K562 (cell line): ENCODE data around the gene SEZ6. TPM values are rescaled to one million over a fixed set of nuclear protein-coding genes. Genes with fewer than 3 reads are reported as not detected.

Source experiments
- ADNP ChIP-seq: fragments of 200-800 bp; sonication (Bioruptor generic); IDR thresholded peaks from 2 replicates; pipeline ENCODE4 v1.6.1; 2016; ENCODE audit warnings: missing genetic modification characterization, missing compliant biosample characterization
- CREBBP ChIP-seq: IDR thresholded peaks from one replicate; pipeline ENCODE4 v1.6.1; 2012; ENCODE audit warnings: low read depth, mild to moderate bottlenecking, control low read depth, inconsistent platforms, low read length
- CREM ChIP-seq: IDR thresholded peaks from 2 replicates; pipeline ENCODE4 v1.6.1; 2014; ENCODE audit warnings: antibody characterized with exemption, low read depth
- EGR1 ChIP-seq: fragments of 450-650 bp; conservative IDR thresholded peaks from 2 replicates; pipeline ENCODE4 v1.6.1; 2017; ENCODE audit warnings: mild to moderate bottlenecking
- FIP1L1 ChIP-seq: fragments of 200-400 bp; formaldehyde crosslinking; IDR thresholded peaks from 2 replicates; pipeline ENCODE4 v1.6.1; 2018; ENCODE audit warnings: mild to moderate bottlenecking, low read depth, low read length; ENCODE audit not compliant: poor library complexity, severe bottlenecking
- FOXA3 ChIP-seq, 2 experiments: fragments of 450-650 bp in 1 of 2; sonication (generic) in 1 of 2; formaldehyde crosslinking; IDR thresholded peaks in 1 of 2; conservative IDR thresholded peaks in 1 of 2; 2 replicates each; pipeline versions ENCODE4 v1.4.0 to v1.8.0; 2020 to 2022; ENCODE audit warnings: mild to moderate bottlenecking in 2 of 2, missing genetic modification reagents in 1 of 2
- FOXK2 ChIP-seq, 2 experiments: fragments of 450-650 bp; IDR thresholded peaks in 1 of 2; conservative IDR thresholded peaks in 1 of 2; 2 replicates each; pipeline ENCODE4 v1.6.1; 2016; ENCODE audit warnings: low read depth in 2 of 2, mild to moderate bottlenecking in 1 of 2
- FUS ChIP-seq: fragments of 200-400 bp; formaldehyde crosslinking; optimal IDR thresholded peaks from 2 replicates; pipeline ENCODE3; 2017; ENCODE audit warnings: low read depth, low read length
- HNRNPLL ChIP-seq: fragments of 200-400 bp; formaldehyde crosslinking; IDR thresholded peaks from 2 replicates; pipeline ENCODE4 v1.6.1; 2017; ENCODE audit warnings: low read length, low read depth, mild to moderate bottlenecking; ENCODE audit not compliant: poor library complexity, severe bottlenecking
- HOXB6 ChIP-seq: fragments of 250-450 bp; sonication (Bioruptor Pico); IDR thresholded peaks from 2 replicates; pipeline ENCODE4 v1.5.1; 2022; ENCODE audit warnings: mild to moderate bottlenecking, borderline replicate concordance
- KLF6 ChIP-seq: fragments of 250-450 bp; sonication (Bioruptor Pico); IDR thresholded peaks from 2 replicates; pipeline ENCODE4 v1.4.0; 2020; ENCODE audit warnings: mild to moderate bottlenecking, moderate library complexity, borderline replicate concordance
- NR1H2 ChIP-seq: sonication (generic); formaldehyde crosslinking; IDR thresholded peaks from 2 replicates; pipeline ENCODE4 v1.4.0; 2020; ENCODE audit warnings: mild to moderate bottlenecking, missing genetic modification reagents
- PHF21A ChIP-seq: fragments of 450-650 bp; IDR thresholded peaks from 2 replicates; pipeline ENCODE4 v1.6.1; 2017; ENCODE audit warnings: low read depth, borderline replicate concordance
- POLR2AphosphoS5 ChIP-seq: IDR thresholded peaks from 2 replicates; pipeline ENCODE4 v1.6.1; 2011; ENCODE audit warnings: mild to moderate bottlenecking, low read depth, low read length, moderate library complexity; ENCODE audit not compliant: control insufficient read depth, insufficient read depth
- PTRF ChIP-seq: fragments of 450-650 bp; IDR thresholded peaks from 2 replicates; pipeline ENCODE4 v1.6.1; 2016; ENCODE audit warnings: mild to moderate bottlenecking, missing genetic modification characterization, missing compliant biosample characterization
- SRSF3 ChIP-seq: fragments of 200-400 bp; formaldehyde crosslinking; IDR thresholded peaks from 2 replicates; pipeline ENCODE4 v1.6.1; 2016; ENCODE audit warnings: mild to moderate bottlenecking, low read length, moderate library complexity; ENCODE audit not compliant: insufficient read depth
- ZBTB8A ChIP-seq: fragments of 450-650 bp; IDR thresholded peaks from 2 replicates; pipeline ENCODE4 v1.6.1; 2018; ENCODE audit warnings: mild to moderate bottlenecking, moderate library complexity; ENCODE audit not compliant: partially characterized antibody
- ZNF175 ChIP-seq: fragments of 200-800 bp; sonication (Bioruptor generic); IDR thresholded peaks from 2 replicates; pipeline ENCODE4 v1.6.1; 2016; ENCODE audit warnings: low read depth, mild to moderate bottlenecking, missing genetic modification characterization, missing compliant biosample characterization
- ZNF217 ChIP-seq: sonication (generic); formaldehyde crosslinking; IDR thresholded peaks from 2 replicates; pipeline ENCODE4 v1.8.0; 2022; ENCODE audit warnings: mild to moderate bottlenecking, missing genetic modification reagents
- ZNF41 ChIP-seq: fragments of 250-450 bp; sonication (Bioruptor Pico); conservative IDR thresholded peaks from 2 replicates; pipeline ENCODE4 v1.4.0; 2020; ENCODE audit warnings: mild to moderate bottlenecking
- ZNF586 ChIP-seq: fragments of 450-650 bp; formaldehyde crosslinking; conservative IDR thresholded peaks from 2 replicates; pipeline ENCODE4 v1.4.0; 2020; ENCODE audit warnings: mild to moderate bottlenecking, moderate library complexity
- polyA plus RNA-seq, 8 experiments: library from polyadenylated mRNA; depleted of rRNA in 4 of 8; stranded (reverse) in 5 of 8; unstranded in 3 of 8; fragments of >200 nt; fragmentation: Nextera tagmentation in 2 of 8; fragmentation: Illumina TruSeq in 1 of 8; extraction: Ambion mirVana in 2 of 8; extraction: Trizol in 1 of 8; gene quantifications; 2 replicates each; pipeline versions ENCODE4 v1.2.1 to v1.2.3, GENCODE V29; 2011 to 2014; ENCODE audit warnings: inconsistent platforms in 1 of 8, missing spikeins in 1 of 8
- total RNA-seq, 7 experiments: library from RNA; depleted of rRNA in 6 of 7; stranded (reverse); fragments of >200 nt in 6 of 7; fragmentation: Illumina TruSeq in 2 of 7; extraction: Trizol in 2 of 7; gene quantifications; 2 replicates each; pipeline versions ENCODE4 v1.2.1 to v1.2.3, GENCODE V29; 2011 to 2021; ENCODE audit warnings: low replicate concordance in 1 of 7
- TF ChIP-seq, protein P1 (sequence below): fragments of 250-450 bp; sonication (Bioruptor Pico); IDR thresholded peaks from 2 replicates; pipeline ENCODE4 v1.5.0; 2021
- TF ChIP-seq, protein P2 (sequence below): fragments of 250-450 bp; sonication (Bioruptor Pico); IDR thresholded peaks from 2 replicates; pipeline ENCODE4 v1.5.0; 2021; ENCODE audit warnings: mild to moderate bottlenecking, moderate library complexity
- TF ChIP-seq, protein P3 (sequence below): fragments of 450-650 bp; conservative IDR thresholded peaks from 2 replicates; pipeline ENCODE4 v1.6.1; 2016; ENCODE audit warnings: missing genetic modification characterization, low read depth, mild to moderate bottlenecking, missing compliant biosample characterization, moderate library complexity

SEZ6 gene
- total and polyA plus RNA-seq, 9 of the 15 experiments (the other 6 are each of a cell fraction or from before 2014, with no cell fraction given), result not detected

DNA sequence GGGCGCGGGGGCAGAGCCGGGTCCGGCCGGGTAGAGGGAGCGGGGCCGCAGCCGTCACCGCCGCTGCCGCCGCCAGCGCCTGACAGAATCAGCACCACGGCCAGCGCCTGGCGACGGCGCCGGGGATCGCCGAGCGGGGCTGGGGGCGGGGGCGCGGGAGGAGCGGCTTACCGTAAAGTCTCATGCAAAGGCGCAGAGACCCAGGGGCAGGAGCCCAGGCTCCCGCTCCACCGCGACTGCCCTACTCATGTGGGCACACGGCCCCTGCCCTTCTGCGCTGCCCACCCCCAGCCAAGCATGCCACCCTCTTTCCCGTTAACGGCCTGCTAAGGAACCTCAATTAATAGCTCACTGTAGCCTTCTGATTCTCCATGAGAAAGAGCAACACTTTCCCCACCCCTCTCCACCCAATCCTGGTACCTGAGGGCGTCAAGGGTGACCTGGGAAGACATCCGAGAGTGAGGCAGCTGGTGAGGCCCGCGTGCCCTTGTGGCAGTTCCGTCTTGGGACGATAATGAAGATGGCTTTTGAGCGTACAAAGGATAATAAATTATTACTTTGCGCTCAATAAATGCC, at the start of gene SEZ6 (continued):
- TF ChIP-seq, protein P1, sequence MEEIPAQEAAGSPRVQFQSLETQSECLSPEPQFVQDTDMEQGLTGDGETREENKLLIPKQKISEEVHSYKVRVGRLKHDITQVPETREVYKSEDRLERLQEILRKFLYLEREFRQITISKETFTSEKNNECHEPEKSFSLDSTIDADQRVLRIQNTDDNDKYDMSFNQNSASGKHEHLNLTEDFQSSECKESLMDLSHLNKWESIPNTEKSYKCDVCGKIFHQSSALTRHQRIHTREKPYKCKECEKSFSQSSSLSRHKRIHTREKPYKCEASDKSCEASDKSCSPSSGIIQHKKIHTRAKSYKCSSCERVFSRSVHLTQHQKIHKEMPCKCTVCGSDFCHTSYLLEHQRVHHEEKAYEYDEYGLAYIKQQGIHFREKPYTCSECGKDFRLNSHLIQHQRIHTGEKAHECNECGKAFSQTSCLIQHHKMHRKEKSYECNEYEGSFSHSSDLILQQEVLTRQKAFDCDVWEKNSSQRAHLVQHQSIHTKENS (CRISPR knock-in tag), result no peak
- TF ChIP-seq HNRNPLL (no peak), FOXA3 (CRISPR knock-in tag; conservative IDR thresholded peaks at IDR 0.05 in 1 of 2, IDR thresholded peaks at IDR 0.05 in 1 of 2) (no peak), PTRF (no peak), PHF21A (no peak), ADNP (tag) (no peak), CREM (peak; percentile 83), ZBTB8A (no peak), FOXK2 (conservative IDR thresholded peaks at IDR 0.05 in 1 of 2, IDR thresholded peaks at IDR 0.05 in 1 of 2; ENCODE audit: low read depth in 2 of 2) (no peak), HOXB6 (CRISPR knock-in tag) (no peak), CREBBP (no peak), FUS (no peak), KLF6 (CRISPR knock-in tag) (no peak), ZNF586 (CRISPR knock-in tag) (no peak), ZNF217 (CRISPR knock-in tag) (no peak), EGR1 (peak; percentile 63), POLR2AphosphoS5 (no peak), ZNF175 (CRISPR knock-in tag) (no peak), NR1H2 (CRISPR knock-in tag) (no peak), FIP1L1 (no peak), ZNF41 (CRISPR knock-in tag) (no peak), SRSF3 (no peak)
- TF ChIP-seq, protein P2, sequence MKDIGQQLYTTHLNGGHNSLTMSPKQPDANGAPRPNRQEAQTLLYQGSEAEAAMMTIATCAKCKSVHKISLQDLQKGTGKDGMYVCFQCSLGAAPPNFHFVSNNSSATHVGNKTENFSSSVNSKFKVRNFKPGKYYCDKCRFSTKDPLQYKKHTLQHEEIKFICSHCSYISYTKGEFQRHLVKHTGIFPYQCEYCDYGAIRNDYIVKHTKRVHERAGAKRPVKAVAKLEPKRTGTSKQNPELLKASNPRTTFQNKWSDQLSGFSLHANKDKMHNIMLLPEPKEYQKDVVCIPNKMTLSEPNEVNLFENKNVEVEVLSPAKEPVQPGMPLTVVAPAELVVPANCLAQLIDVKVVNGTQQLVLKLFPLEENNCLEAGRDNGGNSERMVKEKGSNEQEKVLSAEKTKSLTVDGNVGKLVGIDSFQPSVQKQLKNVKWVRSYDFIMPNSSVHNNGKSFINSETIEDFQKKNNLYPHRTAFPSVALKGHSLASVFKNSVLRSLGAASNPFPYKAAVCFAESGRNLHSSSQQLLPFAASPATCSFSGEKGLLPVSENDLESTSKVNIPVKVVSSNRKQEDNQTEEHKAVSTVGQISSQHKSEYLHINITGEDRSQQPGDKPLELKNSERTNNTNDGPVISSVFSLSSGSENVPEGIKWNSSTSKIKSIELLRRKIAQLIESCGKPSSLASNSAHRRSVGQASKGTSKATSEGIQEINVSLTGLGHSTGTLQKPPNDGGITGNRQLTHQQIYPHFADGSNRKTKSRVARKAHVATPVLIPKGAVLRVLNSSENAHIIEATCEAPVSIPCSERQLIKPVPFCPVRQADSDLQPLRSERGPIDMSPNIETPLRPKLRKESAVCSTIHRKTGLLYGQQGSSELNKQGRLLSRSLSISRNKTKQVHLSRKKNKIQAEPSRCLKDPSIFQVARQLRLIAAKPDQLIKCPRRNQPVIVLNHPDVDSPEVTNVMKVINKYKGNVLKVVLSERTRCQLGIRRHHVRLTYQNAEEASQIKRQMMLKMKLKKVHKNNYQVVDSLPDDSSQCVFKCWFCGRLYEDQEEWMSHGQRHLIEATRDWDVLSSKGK, result no peak
- TF ChIP-seq, protein P3, sequence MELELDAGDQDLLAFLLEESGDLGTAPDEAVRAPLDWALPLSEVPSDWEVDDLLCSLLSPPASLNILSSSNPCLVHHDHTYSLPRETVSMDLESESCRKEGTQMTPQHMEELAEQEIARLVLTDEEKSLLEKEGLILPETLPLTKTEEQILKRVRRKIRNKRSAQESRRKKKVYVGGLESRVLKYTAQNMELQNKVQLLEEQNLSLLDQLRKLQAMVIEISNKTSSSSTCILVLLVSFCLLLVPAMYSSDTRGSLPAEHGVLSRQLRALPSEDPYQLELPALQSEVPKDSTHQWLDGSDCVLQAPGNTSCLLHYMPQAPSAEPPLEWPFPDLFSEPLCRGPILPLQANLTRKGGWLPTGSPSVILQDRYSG, result no peak
